Mucosa of rectum (tissue), 2 donors: ENCODE measurements around the gene MAD2L2.

Experiments
- H3K27ac ChIP-seq, 2 donors: one replicate each; pipeline ENCODE4 v1.7.0; 2013; ENCODE audit warnings: inconsistent platforms in 2 of 2, low read depth in 2 of 2, low read length in 2 of 2
- H3K27me3 ChIP-seq, 2 donors: one replicate each; pipeline ENCODE4 v1.7.0; 2013; ENCODE audit warnings: low read length in 2 of 2; ENCODE audit not compliant: control insufficient read depth in 2 of 2, insufficient read depth in 2 of 2
- H3K36me3 ChIP-seq, 2 donors: one replicate each; pipeline ENCODE4 v1.7.0; 2013; ENCODE audit warnings: low read length in 2 of 2; ENCODE audit not compliant: control insufficient read depth in 2 of 2, insufficient read depth in 2 of 2
- H3K4me1 ChIP-seq, 2 donors: one replicate each; pipeline ENCODE4 v1.7.0; 2013; ENCODE audit warnings: low read length in 2 of 2, mild to moderate bottlenecking in 1 of 2; ENCODE audit not compliant: control insufficient read depth in 2 of 2, insufficient read depth in 2 of 2
- H3K4me3 ChIP-seq, 2 donors: one replicate each; pipeline ENCODE4 v1.7.0; 2013; ENCODE audit warnings: low read length in 2 of 2
- H3K9ac ChIP-seq, 2 donors: one replicate each; pipeline ENCODE4 v1.7.0; 2013; ENCODE audit warnings: low read length in 2 of 2, low read depth in 1 of 2, mild to moderate bottlenecking in 1 of 2
- H3K9me3 ChIP-seq, 2 donors: one replicate each; pipeline ENCODE4 v1.7.0; 2013; ENCODE audit warnings: low read length in 2 of 2; ENCODE audit not compliant: control insufficient read depth in 2 of 2
- donor health status: healthy.
- donor health status: Normal muscosa, but diverticular disease.

Gene MAD2L2

GRCh38 chr1:11697188-11697892, 16.4 kb upstream of the MAD2L2 start:
- Histone ChIP-seq H3K27ac (no peak overlapping the region), H3K4me3 (no peak overlapping the region), H3K9ac (no peak overlapping the region), H3K9me3 (no peaks in the 10 kb centered on the region), H3K36me3 (no peaks in the 10 kb centered on the region), H3K27me3 (peaks cover 26 to 31% of the 10 kb centered on the region in 2 donors), H3K4me1 (no peaks in the 10 kb centered on the region)

- Histone ChIP-seq H3K36me3 (no peaks in the 10 kb centered on the region), H3K4me3 (no peak overlapping the region), H3K9ac (no peak overlapping the region), H3K27ac (no peak overlapping the region), H3K9me3 (no peaks in the 10 kb centered on the region), H3K27me3 (peaks cover 27 to 30% of the 10 kb centered on the region in 2 donors), H3K4me1 (no peaks in the 10 kb centered on the region)
Observed at GRCh38 chr1:11695861-11696260, 14.9 kb upstream of the MAD2L2 start.

GRCh38 chr1:11693917-11694316, 13.0 kb upstream of the MAD2L2 start:
- no peaks in the 10 kb centered on the region for H3K9me3 ChIP-seq
- no peaks in the 10 kb centered on the region for H3K4me1 ChIP-seq
- H3K36me3 ChIP-seq = no peaks in the 10 kb centered on the region
- H3K4me3 ChIP-seq = no peak overlapping the region
- H3K9ac ChIP-seq = no peak overlapping the region
- H3K27ac ChIP-seq = no peak overlapping the region
- H3K27me3 ChIP-seq = peaks cover 35 to 39% of the 10 kb centered on the region in 2 donors

GRCh38 chr1:11693024-11693590, 12.2 kb upstream of the MAD2L2 start:
- Histone ChIP-seq H3K27ac (no peak overlapping the region), H3K27me3 (peaks cover 35 to 39% of the 10 kb centered on the region in 2 donors), H3K9me3 (no peaks in the 10 kb centered on the region), H3K4me1 (no peaks in the 10 kb centered on the region), H3K4me3 (no peak overlapping the region), H3K9ac (no peak overlapping the region), H3K36me3 (no peaks in the 10 kb centered on the region)

- Histone ChIP-seq H3K27me3 (peaks cover 35 to 38% of the 10 kb centered on the region in 2 donors), H3K9me3 (no peaks in the 10 kb centered on the region)
Observed at GRCh38 chr1:11691928-11692711, 11.2 kb upstream of the MAD2L2 start.

GRCh38 chr1:11691302-11691914, 10.5 kb upstream of the MAD2L2 start, which contains the start of gene DRAXIN:
Gene DRAXIN, plus strand, starts transcription at chr1:11691710. Its CDS starts 14,549 bp downstream, at chr1:11706259.
- H3K9ac ChIP-seq = no peak within 1 kb of the TSS
- peaks cover 35 to 38% of the 10 kb centered on the region in 2 donors for H3K27me3 ChIP-seq
- no peak within 1 kb of the TSS for H3K27ac ChIP-seq
- H3K4me1 ChIP-seq = no peaks in the 10 kb centered on the region
- H3K9me3 ChIP-seq = no peaks in the 10 kb centered on the region
- H3K4me3 ChIP-seq = no peak within 1 kb of the TSS
- H3K36me3 ChIP-seq = no peaks in the 10 kb centered on the region

More at GRCh38 chr1:11691928-11692711, 11.2 kb upstream of the MAD2L2 start:
- Histone ChIP-seq H3K27ac (no peak overlapping the region), H3K36me3 (no peaks in the 10 kb centered on the region), H3K4me3 (no peak overlapping the region), H3K4me1 (no peaks in the 10 kb centered on the region), H3K9ac (no peak overlapping the region)

GRCh38 chr1:11690397-11691301, 9.7 kb upstream of the MAD2L2 start:
- no peak overlapping the region for H3K9ac ChIP-seq
- H3K27me3 ChIP-seq = peaks cover 35 to 38% of the 10 kb centered on the region in 2 donors

GRCh38 chr1:11688506-11688905, 7.6 kb upstream of the MAD2L2 start:
- H3K4me1 ChIP-seq = no peaks in the 10 kb centered on the region
- no peaks in the 10 kb centered on the region for H3K36me3 ChIP-seq
- no peak overlapping the region for H3K4me3 ChIP-seq
- H3K27me3 ChIP-seq = peaks cover 25 to 26% of the 10 kb centered on the region in 2 donors
- no peak overlapping the region for H3K27ac ChIP-seq
- H3K9ac ChIP-seq = no peak overlapping the region
- no peaks in the 10 kb centered on the region for H3K9me3 ChIP-seq

More at GRCh38 chr1:11690397-11691301, 9.7 kb upstream of the MAD2L2 start:
- no peak overlapping the region for H3K27ac ChIP-seq
- H3K4me1 ChIP-seq = no peaks in the 10 kb centered on the region
- H3K36me3 ChIP-seq = no peaks in the 10 kb centered on the region
- no peak overlapping the region for H3K4me3 ChIP-seq
- H3K9me3 ChIP-seq = no peaks in the 10 kb centered on the region

GRCh38 chr1:11685210-11685752, 4.3 kb upstream of the MAD2L2 start:
- no peaks in the 10 kb centered on the region for H3K9me3 ChIP-seq
- no peaks in the 10 kb centered on the region for H3K36me3 ChIP-seq
- H3K27ac ChIP-seq = no peak overlapping the region
- no peak overlapping the region for H3K9ac ChIP-seq
- peaks cover 16% of the 10 kb centered on the region in 2 donors for H3K27me3 ChIP-seq
- no peak overlapping the region for H3K4me3 ChIP-seq
- peaks cover 3 to 7% of the 10 kb centered on the region in 2 donors for H3K4me1 ChIP-seq
